ENCODE measurements around the gene FAM180B. TPM values are rescaled to one million over a fixed set of nuclear protein-coding genes. Genes with fewer than 3 reads are reported as not detected.
"Not testable (repeated sequence)": the region's sequence is repeated elsewhere in the genome, so short reads cannot be mapped to it uniquely, and the experiment has no call there.

Gene FAM180B
- total and polyA plus RNA-seq, 2 experiments from 2014 or later = not detected

DNA sequence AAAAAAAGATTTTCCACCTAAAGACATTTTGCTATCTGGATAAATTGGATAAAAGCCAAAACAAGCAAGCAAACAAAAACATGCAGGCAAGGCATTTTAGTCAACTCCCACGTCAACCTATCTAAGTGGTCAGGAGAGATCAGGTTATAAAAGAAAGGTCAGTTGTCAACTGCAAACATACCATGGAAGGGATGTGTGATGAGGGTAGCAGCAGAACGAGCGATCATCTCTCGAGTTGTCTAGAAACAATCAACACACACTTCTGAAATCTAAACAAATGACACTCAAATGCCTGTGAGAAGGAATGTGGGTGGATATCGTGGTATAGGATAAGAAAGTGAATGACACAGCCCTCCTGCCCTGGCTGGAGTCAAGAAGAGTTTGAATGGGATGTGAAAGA, 45.0 kb downstream of the FAM180B start:
- H3K4me3 Mint-ChIP-seq = no peak overlapping the region
- Histone ChIP-seq H3K27ac (ENCODE audit: low read depth) (no peak overlapping the region), H3F3A (replicated peaks; ENCODE audit: low read depth) (no peaks in the 10 kb centered on the region), H3K79me2 (replicated peaks; ENCODE audit: insufficient read depth) (no peaks in the 10 kb centered on the region), H3K36me3 (ENCODE audit: insufficient read depth) (peaks cover 58% of the 10 kb centered on the region), H3K4me2 (no peak overlapping the region), H3K4me3 (no peak overlapping the region), H3K9me2 (ENCODE audit: insufficient read depth) (no peaks in the 10 kb centered on the region), H2AFZ (no peak overlapping the region), H4K20me1 (replicated peaks; ENCODE audit: insufficient read depth) (no peaks in the 10 kb centered on the region; the same call in none of the 2 replicates), H3K27me3 (ENCODE audit: insufficient read depth) (no peaks in the 10 kb centered on the region), H3K4me1 (ENCODE audit: insufficient read depth) (no peaks in the 10 kb centered on the region)
- H3K36me3 Mint-ChIP-seq (ENCODE audit: low read depth) = peaks cover 80% of the 10 kb centered on the region
- H3K27ac Mint-ChIP-seq = no peak overlapping the region
- DNase-seq (ENCODE audit: low spot score) (no peak), ATAC-seq (no peak)
- no peaks in the 10 kb centered on the region for H3K27me3 Mint-ChIP-seq (ENCODE audit: insufficient read depth, low read depth, poor library complexity)
- no peak for TF ChIP-seq ETS1 (IDR thresholded peaks at IDR 0.05)
- no peak for TF ChIP-seq POLR2AphosphoS5 (IDR thresholded peaks at IDR 0.05; ENCODE audit: low read depth)
- no peak for TF ChIP-seq EZH2phosphoT487 (IDR thresholded peaks at IDR 0.05; ENCODE audit: unreplicated experiment)
- TF ChIP-seq, protein P1, sequence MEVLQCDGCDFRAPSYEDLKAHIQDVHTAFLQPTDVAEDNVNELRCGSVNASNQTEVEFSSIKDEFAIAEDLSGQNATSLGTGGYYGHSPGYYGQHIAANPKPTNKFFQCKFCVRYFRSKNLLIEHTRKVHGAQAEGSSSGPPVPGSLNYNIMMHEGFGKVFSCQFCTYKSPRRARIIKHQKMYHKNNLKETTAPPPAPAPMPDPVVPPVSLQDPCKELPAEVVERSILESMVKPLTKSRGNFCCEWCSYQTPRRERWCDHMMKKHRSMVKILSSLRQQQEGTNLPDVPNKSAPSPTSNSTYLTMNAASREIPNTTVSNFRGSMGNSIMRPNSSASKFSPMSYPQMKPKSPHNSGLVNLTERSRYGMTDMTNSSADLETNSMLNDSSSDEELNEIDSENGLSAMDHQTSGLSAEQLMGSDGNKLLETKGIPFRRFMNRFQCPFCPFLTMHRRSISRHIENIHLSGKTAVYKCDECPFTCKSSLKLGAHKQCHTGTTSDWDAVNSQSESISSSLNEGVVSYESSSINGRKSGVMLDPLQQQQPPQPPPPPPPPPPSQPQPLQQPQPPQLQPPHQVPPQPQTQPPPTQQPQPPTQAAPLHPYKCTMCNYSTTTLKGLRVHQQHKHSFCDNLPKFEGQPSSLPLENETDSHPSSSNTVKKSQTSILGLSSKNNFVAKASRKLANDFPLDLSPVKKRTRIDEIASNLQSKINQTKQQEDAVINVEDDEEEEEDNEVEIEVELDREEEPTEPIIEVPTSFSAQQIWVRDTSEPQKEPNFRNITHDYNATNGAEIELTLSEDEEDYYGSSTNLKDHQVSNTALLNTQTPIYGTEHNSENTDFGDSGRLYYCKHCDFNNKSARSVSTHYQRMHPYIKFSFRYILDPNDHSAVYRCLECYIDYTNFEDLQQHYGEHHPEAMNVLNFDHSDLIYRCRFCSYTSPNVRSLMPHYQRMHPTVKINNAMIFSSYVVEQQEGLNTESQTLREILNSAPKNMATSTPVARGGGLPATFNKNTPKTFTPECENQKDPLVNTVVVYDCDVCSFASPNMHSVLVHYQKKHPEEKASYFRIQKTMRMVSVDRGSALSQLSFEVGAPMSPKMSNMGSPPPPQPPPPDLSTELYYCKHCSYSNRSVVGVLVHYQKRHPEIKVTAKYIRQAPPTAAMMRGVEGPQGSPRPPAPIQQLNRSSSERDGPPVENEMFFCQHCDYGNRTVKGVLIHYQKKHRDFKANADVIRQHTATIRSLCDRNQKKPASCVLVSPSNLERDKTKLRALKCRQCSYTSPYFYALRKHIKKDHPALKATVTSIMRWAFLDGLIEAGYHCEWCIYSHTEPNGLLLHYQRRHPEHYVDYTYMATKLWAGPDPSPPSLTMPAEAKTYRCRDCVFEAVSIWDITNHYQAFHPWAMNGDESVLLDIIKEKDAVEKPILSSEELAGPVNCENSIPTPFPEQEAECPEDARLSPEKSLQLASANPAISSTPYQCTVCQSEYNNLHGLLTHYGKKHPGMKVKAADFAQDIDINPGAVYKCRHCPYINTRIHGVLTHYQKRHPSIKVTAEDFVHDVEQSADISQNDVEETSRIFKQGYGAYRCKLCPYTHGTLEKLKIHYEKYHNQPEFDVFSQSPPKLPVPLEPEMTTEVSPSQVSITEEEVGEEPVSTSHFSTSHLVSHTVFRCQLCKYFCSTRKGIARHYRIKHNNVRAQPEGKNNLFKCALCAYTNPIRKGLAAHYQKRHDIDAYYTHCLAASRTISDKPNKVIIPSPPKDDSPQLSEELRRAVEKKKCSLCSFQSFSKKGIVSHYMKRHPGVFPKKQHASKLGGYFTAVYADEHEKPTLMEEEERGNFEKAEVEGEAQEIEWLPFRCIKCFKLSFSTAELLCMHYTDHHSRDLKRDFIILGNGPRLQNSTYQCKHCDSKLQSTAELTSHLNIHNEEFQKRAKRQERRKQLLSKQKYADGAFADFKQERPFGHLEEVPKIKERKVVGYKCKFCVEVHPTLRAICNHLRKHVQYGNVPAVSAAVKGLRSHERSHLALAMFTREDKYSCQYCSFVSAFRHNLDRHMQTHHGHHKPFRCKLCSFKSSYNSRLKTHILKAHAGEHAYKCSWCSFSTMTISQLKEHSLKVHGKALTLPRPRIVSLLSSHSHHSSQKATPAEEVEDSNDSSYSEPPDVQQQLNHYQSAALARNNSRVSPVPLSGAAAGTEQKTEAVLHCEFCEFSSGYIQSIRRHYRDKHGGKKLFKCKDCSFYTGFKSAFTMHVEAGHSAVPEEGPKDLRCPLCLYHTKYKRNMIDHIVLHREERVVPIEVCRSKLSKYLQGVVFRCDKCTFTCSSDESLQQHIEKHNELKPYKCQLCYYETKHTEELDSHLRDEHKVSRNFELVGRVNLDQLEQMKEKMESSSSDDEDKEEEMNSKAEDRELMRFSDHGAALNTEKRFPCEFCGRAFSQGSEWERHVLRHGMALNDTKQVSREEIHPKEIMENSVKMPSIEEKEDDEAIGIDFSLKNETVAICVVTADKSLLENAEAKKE (CRISPR knock-in tag; IDR thresholded peaks at IDR 0.05) = no peak
- no peak for TF ChIP-seq JUNB (IDR thresholded peaks at IDR 0.05; ENCODE audit: unreplicated experiment)
- no peak for TF ChIP-seq STAT1 (IDR thresholded peaks at IDR 0.05; ENCODE audit: unreplicated experiment)
- TF ChIP-seq EZH2 (IDR thresholded peaks at IDR 0.05; ENCODE audit: low read depth, unreplicated experiment) = no peak
- TF ChIP-seq, protein P2, sequence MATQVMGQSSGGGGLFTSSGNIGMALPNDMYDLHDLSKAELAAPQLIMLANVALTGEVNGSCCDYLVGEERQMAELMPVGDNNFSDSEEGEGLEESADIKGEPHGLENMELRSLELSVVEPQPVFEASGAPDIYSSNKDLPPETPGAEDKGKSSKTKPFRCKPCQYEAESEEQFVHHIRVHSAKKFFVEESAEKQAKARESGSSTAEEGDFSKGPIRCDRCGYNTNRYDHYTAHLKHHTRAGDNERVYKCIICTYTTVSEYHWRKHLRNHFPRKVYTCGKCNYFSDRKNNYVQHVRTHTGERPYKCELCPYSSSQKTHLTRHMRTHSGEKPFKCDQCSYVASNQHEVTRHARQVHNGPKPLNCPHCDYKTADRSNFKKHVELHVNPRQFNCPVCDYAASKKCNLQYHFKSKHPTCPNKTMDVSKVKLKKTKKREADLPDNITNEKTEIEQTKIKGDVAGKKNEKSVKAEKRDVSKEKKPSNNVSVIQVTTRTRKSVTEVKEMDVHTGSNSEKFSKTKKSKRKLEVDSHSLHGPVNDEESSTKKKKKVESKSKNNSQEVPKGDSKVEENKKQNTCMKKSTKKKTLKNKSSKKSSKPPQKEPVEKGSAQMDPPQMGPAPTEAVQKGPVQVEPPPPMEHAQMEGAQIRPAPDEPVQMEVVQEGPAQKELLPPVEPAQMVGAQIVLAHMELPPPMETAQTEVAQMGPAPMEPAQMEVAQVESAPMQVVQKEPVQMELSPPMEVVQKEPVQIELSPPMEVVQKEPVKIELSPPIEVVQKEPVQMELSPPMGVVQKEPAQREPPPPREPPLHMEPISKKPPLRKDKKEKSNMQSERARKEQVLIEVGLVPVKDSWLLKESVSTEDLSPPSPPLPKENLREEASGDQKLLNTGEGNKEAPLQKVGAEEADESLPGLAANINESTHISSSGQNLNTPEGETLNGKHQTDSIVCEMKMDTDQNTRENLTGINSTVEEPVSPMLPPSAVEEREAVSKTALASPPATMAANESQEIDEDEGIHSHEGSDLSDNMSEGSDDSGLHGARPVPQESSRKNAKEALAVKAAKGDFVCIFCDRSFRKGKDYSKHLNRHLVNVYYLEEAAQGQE (IDR thresholded peaks at IDR 0.05; ENCODE audit: unreplicated experiment) = no peak
- TF ChIP-seq, protein P3, sequence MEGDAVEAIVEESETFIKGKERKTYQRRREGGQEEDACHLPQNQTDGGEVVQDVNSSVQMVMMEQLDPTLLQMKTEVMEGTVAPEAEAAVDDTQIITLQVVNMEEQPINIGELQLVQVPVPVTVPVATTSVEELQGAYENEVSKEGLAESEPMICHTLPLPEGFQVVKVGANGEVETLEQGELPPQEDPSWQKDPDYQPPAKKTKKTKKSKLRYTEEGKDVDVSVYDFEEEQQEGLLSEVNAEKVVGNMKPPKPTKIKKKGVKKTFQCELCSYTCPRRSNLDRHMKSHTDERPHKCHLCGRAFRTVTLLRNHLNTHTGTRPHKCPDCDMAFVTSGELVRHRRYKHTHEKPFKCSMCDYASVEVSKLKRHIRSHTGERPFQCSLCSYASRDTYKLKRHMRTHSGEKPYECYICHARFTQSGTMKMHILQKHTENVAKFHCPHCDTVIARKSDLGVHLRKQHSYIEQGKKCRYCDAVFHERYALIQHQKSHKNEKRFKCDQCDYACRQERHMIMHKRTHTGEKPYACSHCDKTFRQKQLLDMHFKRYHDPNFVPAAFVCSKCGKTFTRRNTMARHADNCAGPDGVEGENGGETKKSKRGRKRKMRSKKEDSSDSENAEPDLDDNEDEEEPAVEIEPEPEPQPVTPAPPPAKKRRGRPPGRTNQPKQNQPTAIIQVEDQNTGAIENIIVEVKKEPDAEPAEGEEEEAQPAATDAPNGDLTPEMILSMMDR (conservative IDR thresholded peaks at IDR 0.05; ENCODE audit: low read depth in 2 of 2) = no peak
- TF ChIP-seq ZNF331 (CRISPR knock-in tag; IDR thresholded peaks at IDR 0.05; ENCODE audit: low read depth) = no peak
- H3K4me1 Mint-ChIP-seq = no peaks in the 10 kb centered on the region
- H3K9me3 Mint-ChIP-seq = no peaks in the 10 kb centered on the region

- H3K36me3 Mint-ChIP-seq (ENCODE audit: low read depth) = peaks cover 61% of the 10 kb centered on the region
- ATAC-seq; H4K20me1 ChIP-seq (replicated peaks; ENCODE audit: insufficient read depth); H3K27ac Mint-ChIP-seq; H3K27ac ChIP-seq (ENCODE audit: low read depth); H2AFZ ChIP-seq; H3K4me2 ChIP-seq; H3K4me3 Mint-ChIP-seq; H3K4me1 ChIP-seq (ENCODE audit: insufficient read depth); H3K9me2 ChIP-seq (ENCODE audit: insufficient read depth); DNase-seq (ENCODE audit: low spot score); H3F3A ChIP-seq (replicated peaks; ENCODE audit: low read depth); H3K27me3 ChIP-seq (ENCODE audit: insufficient read depth); H3K4me3 ChIP-seq; H3K27me3 Mint-ChIP-seq (ENCODE audit: insufficient read depth, low read depth, poor library complexity); H3K9me3 Mint-ChIP-seq; H3K4me1 Mint-ChIP-seq: not testable (repeated sequence)
- H3K36me3 ChIP-seq (ENCODE audit: insufficient read depth) = peaks cover 35% of the 10 kb centered on the region
- H3K79me2 ChIP-seq (replicated peaks; ENCODE audit: insufficient read depth) = peaks cover 21% of the 10 kb centered on the region
These were observed 49.9 kb downstream of the FAM180B start for GRCh38 chr11:47636331-47636730.
